A549 (cell line): ENCODE measurements around the gene PLEKHG7. TPM values are rescaled to one million over a fixed set of nuclear protein-coding genes. Genes with fewer than 3 reads are reported as not detected.

Experiments used
- ATAC-seq, 2 experiments: fragments of 200-7000 bp in 1 of 2; fragments of >200 bp in 1 of 2; cut with Nextera tagmentation in 1 of 2; cut with Tn5 transposase in 1 of 2; 3 replicates each; pipeline versions ENCODE4 v1.8.0 to v1.9.1; 2018 to 2020; ENCODE audit warnings: mild to moderate bottlenecking in 1 of 2, moderate library complexity in 1 of 2
- CTCF ChIA-PET: fragments of 300-600 bp; sonication (Branson Sonifier 250); formaldehyde crosslinking; extraction: SDS; loops from one replicate; lab custom pipeline; 2021; ENCODE audit warnings: antibody characterized with exemption, inconsistent platforms; lab: Yijun Ruan, JAX
- POLR2A ChIA-PET: fragments of 350-600 bp; formaldehyde crosslinking; extraction: SDS; loops from one replicate; lab custom pipeline; 2021; ENCODE audit warnings: antibody characterized with exemption, inconsistent platforms; lab: Yijun Ruan, JAX
- DNase-seq, 2 experiments: peaks; one replicate each; pipeline versions ENCODE4 v3.0.0 to v3.0.0-alpha.2; 2011 to 2016; ENCODE audit warnings: low read depth in 1 of 2, low spot score in 1 of 2
- FAIRE-seq: peaks from 2 replicates; lab custom pipeline; 2011; peaks lifted over from hg19 to GRCh38; lab: Jason Lieb, UNC
- H3K27ac ChIP-seq, 2 experiments: fragments of >200 bp; sonication (Bioruptor Twin); formaldehyde crosslinking; 3 replicates each; pipeline ENCODE4 v1.5.1; 2016 to 2017
- H3K4me1 ChIP-seq: fragments of >200 bp; sonication (Bioruptor Twin); formaldehyde crosslinking; 3 replicates; pipeline ENCODE4 v1.6.1; 2016
- H3K4me2 ChIP-seq: fragments of >200 bp; sonication (Bioruptor Twin); formaldehyde crosslinking; 3 replicates; pipeline ENCODE4 v1.6.1; 2016
- H3K4me3 ChIP-seq: fragments of >200 bp; sonication (Bioruptor Twin); formaldehyde crosslinking; 3 replicates; pipeline ENCODE4 v1.5.1; 2016
- H3K9me3 ChIP-seq: fragments of >200 bp; sonication (Bioruptor Twin); formaldehyde crosslinking; 3 replicates; pipeline ENCODE4 v1.6.1; 2016
- CBX2 ChIP-seq: fragments of 200-600 bp; sonication (generic); IDR thresholded peaks from 2 replicates; pipeline ENCODE4 v1.6.1; 2016; ENCODE audit warnings: low read depth, mild to moderate bottlenecking, borderline replicate concordance
- CHD2 ChIP-seq: fragments of 150-350 bp; IDR thresholded peaks from 2 replicates; pipeline ENCODE4 v1.6.1; 2014; ENCODE audit warnings: low read length; ENCODE audit not compliant: partially characterized antibody
- ELK1 ChIP-seq: fragments of 150-350 bp; IDR thresholded peaks from 2 replicates; pipeline ENCODE4 v1.6.1; 2014; ENCODE audit warnings: low read depth, mild to moderate bottlenecking, low read length
- ESRRA ChIP-seq: fragments of 150-350 bp; IDR thresholded peaks from 2 replicates; pipeline ENCODE4 v1.6.1; 2014; ENCODE audit warnings: mild to moderate bottlenecking, low read length, borderline replicate concordance
- FOSL2 ChIP-seq, 2 experiments: fragments of 450-650 bp in 1 of 2; fragments of >200 bp in 1 of 2; sonication (Bioruptor Twin) in 1 of 2; formaldehyde crosslinking; IDR thresholded peaks; 2 replicates each; pipeline versions ENCODE4 v1.5.0 to v1.6.1; 2016 to 2020; ENCODE audit warnings: mild to moderate bottlenecking in 1 of 2, moderate library complexity in 1 of 2
- FOXS1 ChIP-seq: fragments of 250-450 bp; sonication (Bioruptor Pico); IDR thresholded peaks from 2 replicates; pipeline ENCODE4 v1.5.0; 2020; ENCODE audit warnings: mild to moderate bottlenecking, moderate library complexity
- GATA3 ChIP-seq: IDR thresholded peaks from 2 replicates; pipeline ENCODE4 v1.6.1; 2012; ENCODE audit warnings: borderline replicate concordance
- HDAC2 ChIP-seq: fragments of 200-600 bp; sonication (generic); IDR thresholded peaks from 2 replicates; pipeline ENCODE4 v1.6.1; 2016
- HEYL ChIP-seq: fragments of 250-450 bp; sonication (Bioruptor Pico); IDR thresholded peaks from 2 replicates; pipeline ENCODE4 v1.8.0; 2021; ENCODE audit warnings: mild to moderate bottlenecking, moderate library complexity
- HOXA7 ChIP-seq: fragments of 250-450 bp; sonication (Bioruptor Pico); IDR thresholded peaks from 2 replicates; pipeline ENCODE4 v1.5.0; 2020; ENCODE audit warnings: mild to moderate bottlenecking, moderate library complexity
- HOXB13 ChIP-seq: fragments of 250-450 bp; sonication (Bioruptor Pico); IDR thresholded peaks from 2 replicates; pipeline ENCODE4 v1.5.0; 2020; ENCODE audit warnings: low read depth, mild to moderate bottlenecking, moderate library complexity
- HOXB5 ChIP-seq: fragments of 250-450 bp; sonication (Bioruptor Pico); IDR thresholded peaks from 2 replicates; pipeline ENCODE4 v1.5.0; 2020; ENCODE audit warnings: mild to moderate bottlenecking, moderate library complexity
- JUNB ChIP-seq: fragments of >200 bp; sonication (Bioruptor Twin); formaldehyde crosslinking; IDR thresholded peaks from 2 replicates; pipeline ENCODE4 v1.6.1; 2016
- NPAS2 ChIP-seq: fragments of 250-450 bp; sonication (Bioruptor Pico); IDR thresholded peaks from 2 replicates; pipeline ENCODE4 v1.8.0; 2022; ENCODE audit warnings: mild to moderate bottlenecking, moderate library complexity, borderline replicate concordance
- POLR2AphosphoS2 ChIP-seq: conservative IDR thresholded peaks from 2 replicates; pipeline ENCODE4 v1.6.1; 2012; ENCODE audit warnings: low read length, improper control_type of control experiment, inconsistent platforms
- RARB ChIP-seq: fragments of 250-450 bp; sonication (Bioruptor Pico); IDR thresholded peaks from 2 replicates; pipeline ENCODE4 v1.8.0; 2021; ENCODE audit warnings: mild to moderate bottlenecking, moderate library complexity
- RCOR1 ChIP-seq: fragments of 150-350 bp; IDR thresholded peaks from 2 replicates; pipeline ENCODE4 v1.6.1; 2014; ENCODE audit warnings: antibody characterized with exemption, low read length, low read depth
- RNF2 ChIP-seq: fragments of 200-600 bp; sonication (generic); IDR thresholded peaks from 2 replicates; pipeline ENCODE4 v1.6.1; 2016; ENCODE audit warnings: low read depth, mild to moderate bottlenecking, antibody characterized with exemption, moderate library complexity, borderline replicate concordance
- SREBF2 ChIP-seq: fragments of 450-650 bp; IDR thresholded peaks from 2 replicates; pipeline ENCODE4 v1.6.1; 2014; ENCODE audit warnings: mild to moderate bottlenecking, moderate library complexity
- TFCP2L1 ChIP-seq: fragments of 250-450 bp; sonication (Bioruptor Pico); IDR thresholded peaks from 2 replicates; pipeline ENCODE4 v1.5.0; 2021; ENCODE audit warnings: mild to moderate bottlenecking
- TP53 ChIP-seq: fragments of 250-450 bp; sonication (Bioruptor Pico); IDR thresholded peaks from 2 replicates; pipeline ENCODE4 v1.5.0; 2021; ENCODE audit warnings: mild to moderate bottlenecking, moderate library complexity
- ZSCAN20 ChIP-seq: fragments of 250-450 bp; sonication (Bioruptor Pico); IDR thresholded peaks from 2 replicates; pipeline ENCODE4 v1.8.0; 2022; ENCODE audit warnings: mild to moderate bottlenecking, moderate library complexity
- WGBS: methylation state at CpG from one replicate; pipeline ENCODE4 v1.1.6; 2017; ENCODE audit errors: missing lambda C conversion rate; 5-methylcytosine and 5-hydroxymethylcytosine counted together
- polyA plus RNA-seq, 4 experiments: library from polyadenylated mRNA; depleted of rRNA in 3 of 4; stranded (reverse); fragments of >200 nt; fragmentation: RNase III in 1 of 4; extraction: RNeasy Plus Mini Kit Qiagen cat#74134 plus additional on column Dnase treatment in 1 of 4; gene quantifications; 2 replicates in 3 of 4; 3 replicates in 1 of 4; pipeline ENCODE4 v1.2.3, GENCODE V29; 2011 to 2017
- TF ChIP-seq, protein P1 (sequence below): fragments of 250-450 bp; sonication (Bioruptor Pico); IDR thresholded peaks from 2 replicates; pipeline ENCODE4 v1.5.0; 2020; ENCODE audit warnings: low read depth, mild to moderate bottlenecking, moderate library complexity
- TF ChIP-seq, protein P2 (sequence below): fragments of >200 bp; sonication (Bioruptor Twin); formaldehyde crosslinking; IDR thresholded peaks from 3 replicates; pipeline ENCODE4 v1.5.1; 2016
- TF ChIP-seq, protein P3 (sequence below): fragments of 450-650 bp; IDR thresholded peaks from 2 replicates; pipeline ENCODE4 v1.6.1; 2014; ENCODE audit warnings: antibody characterized with exemption
- TF ChIP-seq, protein P4 (sequence below): IDR thresholded peaks from 2 replicates; pipeline ENCODE4 v1.6.1; 2012; ENCODE audit warnings: low read depth, borderline replicate concordance
- TF ChIP-seq, protein P5 (sequence below): IDR thresholded peaks from 2 replicates; pipeline ENCODE4 v1.6.1; 2012

Gene PLEKHG7
- polyA plus RNA-seq, 2 of the 4 experiments (the other 2 are of a cell fraction) = 0.03 to 0.05 TPM

- TF ChIP-seq CBX2 (no peak), TFCP2L1 (CRISPR knock-in tag) (no peak), ZSCAN20 (CRISPR knock-in tag) (no peak), NPAS2 (CRISPR knock-in tag) (no peak), HDAC2 (no peak), RARB (no peak), RCOR1 (no peak)
- TF ChIP-seq, protein P1, sequence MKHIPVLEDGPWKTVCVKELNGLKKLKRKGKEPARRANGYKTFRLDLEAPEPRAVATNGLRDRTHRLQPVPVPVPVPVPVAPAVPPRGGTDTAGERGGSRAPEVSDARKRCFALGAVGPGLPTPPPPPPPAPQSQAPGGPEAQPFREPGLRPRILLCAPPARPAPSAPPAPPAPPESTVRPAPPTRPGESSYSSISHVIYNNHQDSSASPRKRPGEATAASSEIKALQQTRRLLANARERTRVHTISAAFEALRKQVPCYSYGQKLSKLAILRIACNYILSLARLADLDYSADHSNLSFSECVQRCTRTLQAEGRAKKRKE (CRISPR knock-in tag) = no peak
- TF ChIP-seq, protein P2, sequence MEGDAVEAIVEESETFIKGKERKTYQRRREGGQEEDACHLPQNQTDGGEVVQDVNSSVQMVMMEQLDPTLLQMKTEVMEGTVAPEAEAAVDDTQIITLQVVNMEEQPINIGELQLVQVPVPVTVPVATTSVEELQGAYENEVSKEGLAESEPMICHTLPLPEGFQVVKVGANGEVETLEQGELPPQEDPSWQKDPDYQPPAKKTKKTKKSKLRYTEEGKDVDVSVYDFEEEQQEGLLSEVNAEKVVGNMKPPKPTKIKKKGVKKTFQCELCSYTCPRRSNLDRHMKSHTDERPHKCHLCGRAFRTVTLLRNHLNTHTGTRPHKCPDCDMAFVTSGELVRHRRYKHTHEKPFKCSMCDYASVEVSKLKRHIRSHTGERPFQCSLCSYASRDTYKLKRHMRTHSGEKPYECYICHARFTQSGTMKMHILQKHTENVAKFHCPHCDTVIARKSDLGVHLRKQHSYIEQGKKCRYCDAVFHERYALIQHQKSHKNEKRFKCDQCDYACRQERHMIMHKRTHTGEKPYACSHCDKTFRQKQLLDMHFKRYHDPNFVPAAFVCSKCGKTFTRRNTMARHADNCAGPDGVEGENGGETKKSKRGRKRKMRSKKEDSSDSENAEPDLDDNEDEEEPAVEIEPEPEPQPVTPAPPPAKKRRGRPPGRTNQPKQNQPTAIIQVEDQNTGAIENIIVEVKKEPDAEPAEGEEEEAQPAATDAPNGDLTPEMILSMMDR = no peak
- TF ChIP-seq, protein P3, sequence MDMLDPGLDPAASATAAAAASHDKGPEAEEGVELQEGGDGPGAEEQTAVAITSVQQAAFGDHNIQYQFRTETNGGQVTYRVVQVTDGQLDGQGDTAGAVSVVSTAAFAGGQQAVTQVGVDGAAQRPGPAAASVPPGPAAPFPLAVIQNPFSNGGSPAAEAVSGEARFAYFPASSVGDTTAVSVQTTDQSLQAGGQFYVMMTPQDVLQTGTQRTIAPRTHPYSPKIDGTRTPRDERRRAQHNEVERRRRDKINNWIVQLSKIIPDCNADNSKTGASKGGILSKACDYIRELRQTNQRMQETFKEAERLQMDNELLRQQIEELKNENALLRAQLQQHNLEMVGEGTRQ = no peak
- DNase-seq (no peak), FAIRE-seq (no peak), ATAC-seq (no peak)
- Histone ChIP-seq H3K9me3 (no peaks in the 10 kb centered on the region), H3K4me2 (no peak overlapping the region), H3K4me3 (no peak overlapping the region), H3K4me1 (peaks cover 7% of the 10 kb centered on the region; the same call in 1 of the 3 replicates), H3K27ac (no peak overlapping the region)
- CTCF ChIA-PET = interaction anchor here (2.3 kb wide), 1 partner anchor 9 kb away, joined by 7 read pairs; no protein-coding TSS in a partner anchor
- POLR2A ChIA-PET = no interaction called here
- WGBS = 58% methylated on average over 5 of the region's 5 CpGs
Observed at GRCh38 chr12:92757597-92758121, 54.9 kb downstream of the PLEKHG7 start.

DNA sequence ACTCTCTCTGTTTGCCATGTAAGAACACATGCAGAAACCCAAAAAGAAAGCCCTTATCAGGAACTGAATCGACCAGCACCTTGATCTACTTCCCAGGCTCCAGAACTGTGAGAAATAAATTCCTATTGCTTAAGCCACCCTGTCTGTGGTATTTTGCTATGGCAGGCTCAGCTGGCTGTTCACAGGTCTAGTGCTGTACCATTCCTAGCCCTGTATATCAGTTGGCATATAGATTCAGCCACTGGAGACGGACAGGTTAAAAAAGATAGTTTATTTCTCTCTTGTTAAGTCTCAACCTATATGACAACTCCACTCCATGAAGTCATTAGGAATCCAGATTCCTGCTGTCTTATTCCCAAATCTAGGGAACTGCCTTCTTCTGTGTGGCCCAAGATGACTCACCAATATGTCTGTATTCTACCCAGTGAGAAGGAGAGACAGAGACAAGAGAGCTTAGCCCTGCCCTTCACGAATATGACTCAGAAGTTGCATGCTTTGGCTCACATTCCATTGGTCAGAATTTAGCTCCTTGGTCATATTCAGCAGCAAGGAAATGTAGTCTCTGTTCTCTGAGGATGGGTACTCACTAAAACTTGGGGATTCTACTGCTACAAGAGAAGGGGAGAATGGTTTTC lies 57.0 kb downstream of the PLEKHG7 start:
- TF ChIP-seq TP53 (no peak), FOSL2 (IDR thresholded peaks at IDR 0.05) (peak; percentile 47; the same call in 1 of the 2 replicates), FOSL2 (CRISPR knock-in tag; IDR thresholded peaks at IDR 0.05) (peak; percentile 91), JUNB (peak; percentile 45), HOXB13 (CRISPR knock-in tag) (no peak), HEYL (no peak)
- TF ChIP-seq, protein P4, sequence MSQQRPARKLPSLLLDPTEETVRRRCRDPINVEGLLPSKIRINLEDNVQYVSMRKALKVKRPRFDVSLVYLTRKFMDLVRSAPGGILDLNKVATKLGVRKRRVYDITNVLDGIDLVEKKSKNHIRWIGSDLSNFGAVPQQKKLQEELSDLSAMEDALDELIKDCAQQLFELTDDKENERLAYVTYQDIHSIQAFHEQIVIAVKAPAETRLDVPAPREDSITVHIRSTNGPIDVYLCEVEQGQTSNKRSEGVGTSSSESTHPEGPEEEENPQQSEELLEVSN = 0 out of 2 replicates have a peak, but pooled peaks have one; percentile 27
- TF ChIP-seq, protein P5, sequence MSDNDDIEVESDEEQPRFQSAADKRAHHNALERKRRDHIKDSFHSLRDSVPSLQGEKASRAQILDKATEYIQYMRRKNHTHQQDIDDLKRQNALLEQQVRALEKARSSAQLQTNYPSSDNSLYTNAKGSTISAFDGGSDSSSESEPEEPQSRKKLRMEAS = peak; percentile 45; the same call in 1 of the 2 replicates
- DNase-seq (peak; percentile 52 to 84), FAIRE-seq (peak; percentile 59), ATAC-seq (peak; percentile 89 to 96)
- Histone ChIP-seq H3K27ac (peak overlapping the region in 1 of 2 experiments; percentile 66; a peak in 3 of 6 replicates), H3K4me1 (peaks cover 7% of the 10 kb centered on the region; the same call in 1 of the 3 replicates), H3K9me3 (no peaks in the 10 kb centered on the region), H3K4me3 (no peak overlapping the region), H3K4me2 (0 out of 3 replicates have a peak overlapping the region, but pooled peaks have one; percentile 3)
- CTCF ChIA-PET = interaction anchor here (0.7 to 0.8 kb wide), 2 partner anchors 11 to 25 kb away, joined by 3 to 4 read pairs; no protein-coding TSS in a partner anchor
- POLR2A ChIA-PET = no interaction called here
- WGBS = 38% methylated on average over 3 of the region's 3 CpGs

DNA sequence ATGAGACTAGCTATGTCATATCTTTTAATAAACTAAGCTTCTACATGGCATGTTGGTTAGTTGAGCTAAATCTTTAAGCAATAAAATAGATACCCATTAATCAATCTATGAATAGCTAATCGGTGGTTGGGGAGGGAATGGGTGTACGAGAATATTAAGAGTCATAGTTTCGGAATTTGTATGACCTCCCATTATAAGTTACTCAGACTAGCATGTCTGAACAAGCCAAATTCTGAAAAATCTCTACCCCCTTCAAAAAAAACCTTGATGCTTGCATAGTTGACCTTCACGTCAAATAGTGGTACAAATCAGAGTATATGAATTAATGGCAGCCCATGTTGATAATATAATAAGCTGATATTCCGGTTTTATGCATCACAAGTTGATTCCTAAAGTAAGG lies 60.0 kb downstream of the PLEKHG7 start:
- Histone ChIP-seq H3K4me1 (peaks cover 7% of the 10 kb centered on the region; the same call in 1 of the 3 replicates), H3K4me3 (no peak overlapping the region), H3K27ac (no peak overlapping the region), H3K9me3 (no peaks in the 10 kb centered on the region), H3K4me2 (no peak overlapping the region)
- CTCF ChIA-PET = no interaction called here
- 77% methylated on average over 5 of the region's 5 CpGs for WGBS
- ATAC-seq (no peak), FAIRE-seq (no peak), DNase-seq (no peak)
- TF ChIP-seq HDAC2 = no peak
- TF ChIP-seq CHD2 = no peak
- TF ChIP-seq SREBF2 = no peak
- no peak for TF ChIP-seq RNF2
- TF ChIP-seq FOXS1 (CRISPR knock-in tag) = no peak
- TF ChIP-seq GATA3 = no peak
- TF ChIP-seq ESRRA = no peak
- TF ChIP-seq HOXA7 = no peak
- no peak for TF ChIP-seq HOXB5
- no peak for TF ChIP-seq ELK1
- no peak for TF ChIP-seq POLR2AphosphoS2
- no peak for TF ChIP-seq RCOR1
- TF ChIP-seq HOXB13 (CRISPR knock-in tag) = no peak
- TF ChIP-seq NPAS2 (CRISPR knock-in tag) = no peak
- POLR2A ChIA-PET = no interaction called here
